Effector memory CD8-positive, alpha-beta T cell (primary cell): Measurements from ENCODE around the gene PAK2.
"Not testable (repeated sequence)": the region's sequence is repeated elsewhere in the genome, so short reads cannot be mapped to it uniquely, and the experiment has no call there.

ENCODE experiments used
- ATAC-seq: fragments of 150-1000 bp; cut with Tn5 transposase; replicated peaks from 2 replicates; pipeline ENCODE4 v1.10.0; 2021; ENCODE audit warnings: mild to moderate bottlenecking, moderate library complexity
- DNase-seq, 3 experiments: peaks; one replicate each; pipeline ENCODE4 v3.0.0; 2021
- H3K27ac Mint-ChIP-seq, 2 donors: one replicate each; pipeline ENCODE4 v1.8.0; 2022; ENCODE audit warnings: mild to moderate bottlenecking in 2 of 2, mixed read lengths in 2 of 2, moderate library complexity in 2 of 2
- H3K27me3 Mint-ChIP-seq, 2 donors: one replicate each; pipeline ENCODE4 v1.8.0; 2022; ENCODE audit warnings: mixed read lengths in 2 of 2
- H3K36me3 Mint-ChIP-seq: one replicate; pipeline ENCODE4 v1.8.0; 2022; ENCODE audit warnings: mild to moderate bottlenecking, moderate library complexity, mixed read lengths; ENCODE audit not compliant: insufficient read depth
- H3K4me1 Mint-ChIP-seq, 2 donors: one replicate each; pipeline ENCODE4 v1.8.0; 2022; ENCODE audit warnings: low read depth in 2 of 2, mixed read lengths in 2 of 2
- H3K4me3 Mint-ChIP-seq, 2 donors: one replicate each; pipeline ENCODE4 v1.8.0; 2022; ENCODE audit warnings: mild to moderate bottlenecking in 2 of 2, mixed read lengths in 2 of 2, moderate library complexity in 2 of 2
- H3K9me3 Mint-ChIP-seq, 2 donors: one replicate each; pipeline ENCODE4 v1.8.0; 2022; ENCODE audit warnings: mixed read lengths in 2 of 2

The PAK2 gene

DNA sequence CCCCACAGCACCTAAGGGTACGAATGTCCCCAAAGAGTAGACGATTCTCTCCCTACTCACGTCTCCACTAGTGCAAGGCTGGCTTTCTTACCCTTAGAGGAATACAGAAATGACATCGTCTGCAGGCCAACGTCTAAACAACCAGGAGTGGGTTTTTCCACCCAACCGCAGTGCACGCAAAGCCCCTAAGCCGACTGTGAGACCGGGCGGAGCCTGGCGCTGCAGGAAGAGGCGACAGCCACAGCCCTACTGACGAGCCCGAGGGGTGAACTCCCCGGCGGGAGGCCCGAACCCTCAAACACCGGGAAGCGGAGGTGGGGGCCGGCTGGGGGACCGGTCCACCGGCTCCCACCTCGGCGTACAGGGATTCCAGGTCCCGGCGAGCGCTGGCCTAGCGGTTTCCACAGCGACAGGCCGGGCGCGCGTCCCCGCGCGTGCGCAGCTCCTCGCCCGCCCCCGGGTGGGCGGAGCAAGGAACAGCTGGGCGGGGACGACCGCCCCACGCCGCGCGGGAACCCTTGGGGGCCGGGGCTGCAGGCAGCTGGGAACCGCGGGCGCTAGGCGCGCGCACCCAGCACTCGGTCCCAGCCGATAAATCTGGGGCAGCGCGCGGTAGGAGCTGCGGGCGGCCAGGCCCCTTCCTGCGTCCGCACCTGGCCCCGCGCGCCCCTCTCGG, 27.7 kb upstream of the PAK2 start, which contains the start of the genes CEP19 and PIGX:
Gene CEP19, minus strand, starts transcription at position 413 of the 676 bp plus-strand sequence. CDS start 3,593 bp downstream, outside the sequence.
Gene PIGX, plus strand, starts transcription at position 540 of the 676 bp plus-strand sequence.
- peak; percentile 91 for DNase-seq
- H3K27ac Mint-ChIP-seq, result peak within 1 kb of the TSS; percentile 97 to 99
- peak; percentile 84 for ATAC-seq
- H3K9me3 Mint-ChIP-seq, result no peaks in the 10 kb centered on the region
- H3K4me1 Mint-ChIP-seq, result peaks cover 14% of the 10 kb centered on the region in 2 donors
- peaks cover 27% of the 10 kb centered on the region for H3K36me3 Mint-ChIP-seq
- peak within 1 kb of the TSS; percentile 85 to 91 for H3K4me3 Mint-ChIP-seq
- no peaks in the 10 kb centered on the region for H3K27me3 Mint-ChIP-seq

DNA sequence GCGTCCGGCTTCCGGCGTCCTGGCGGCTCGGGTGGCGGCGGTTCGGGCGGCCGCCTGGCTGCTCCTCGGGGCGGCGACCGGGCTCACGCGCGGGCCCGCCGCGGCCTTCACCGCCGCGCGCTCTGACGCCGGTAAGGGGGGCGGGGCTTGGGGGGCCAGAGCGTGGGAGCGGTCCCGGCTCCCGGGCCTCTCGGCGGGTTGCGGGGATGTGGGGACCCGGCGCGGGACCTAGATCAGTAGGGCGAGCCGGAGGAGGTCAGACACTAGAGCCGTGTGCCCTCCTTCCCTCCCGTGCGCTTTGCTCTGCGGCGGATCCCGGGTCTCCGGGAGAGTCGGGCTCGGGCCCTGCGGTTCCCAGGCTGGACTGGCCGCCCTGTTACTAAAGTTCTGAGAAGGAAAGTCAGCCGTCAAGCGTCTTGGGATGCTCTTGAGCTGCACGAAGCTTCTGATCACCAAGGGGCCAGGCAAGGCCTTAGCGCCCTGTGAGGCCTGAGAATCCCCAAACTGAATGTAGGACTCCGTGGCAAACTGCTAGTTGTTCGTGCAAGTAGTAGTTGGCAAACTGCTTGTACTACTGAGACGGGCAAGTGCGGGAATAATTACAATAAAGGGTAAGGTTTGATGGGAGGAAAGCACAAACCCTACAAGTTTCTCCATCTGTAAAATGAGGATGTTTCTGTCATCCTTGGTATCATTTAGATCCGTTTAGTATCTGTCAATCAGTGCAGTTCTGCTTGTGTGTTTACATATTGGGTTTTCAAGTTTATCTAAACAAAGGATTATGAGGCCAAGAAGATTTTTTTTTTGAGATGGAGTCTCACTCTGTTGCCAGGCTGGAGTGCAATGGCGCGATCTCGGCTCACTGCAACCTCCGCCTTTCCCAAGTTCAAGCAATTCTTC, 26.9 kb upstream of the PAK2 start:
- peak; percentile 46 for ATAC-seq
- peaks cover 14% of the 10 kb centered on the region in 2 donors for H3K4me1 Mint-ChIP-seq
- peak overlapping the region; percentile 93 to 95 for H3K27ac Mint-ChIP-seq
- no peaks in the 10 kb centered on the region for H3K27me3 Mint-ChIP-seq
- H3K9me3 Mint-ChIP-seq, result no peaks in the 10 kb centered on the region
- peaks cover 27% of the 10 kb centered on the region for H3K36me3 Mint-ChIP-seq
- H3K4me3 Mint-ChIP-seq, result peak overlapping the region; percentile 81 to 82
- peak in 1 of 3 experiments; percentile 66 for DNase-seq

GRCh38 chr3:196717162-196717561, 22.5 kb upstream of the PAK2 start:
- DNase-seq, H3K9me3 Mint-ChIP-seq, ATAC-seq, H3K27me3 Mint-ChIP-seq, H3K27ac Mint-ChIP-seq, H3K4me1 Mint-ChIP-seq, H3K4me3 Mint-ChIP-seq: not testable (repeated sequence)
- H3K36me3 Mint-ChIP-seq, result peaks cover 15% of the 10 kb centered on the region

- Mint-ChIP-seq H3K36me3 (peaks cover 10% of the 10 kb centered on the region), H3K4me3 (no peak overlapping the region), H3K9me3 (no peaks in the 10 kb centered on the region), H3K4me1 (peaks cover 0 to 3% of the 10 kb centered on the region in 2 donors), H3K27me3 (no peaks in the 10 kb centered on the region), H3K27ac (peak overlapping the region in 1 of 2 donors; percentile 69)
- no peak for DNase-seq
- ATAC-seq, result no peak
Observed at GRCh38 chr3:196721097-196721496, 18.6 kb upstream of the PAK2 start.

- H3K27me3 Mint-ChIP-seq, result no peaks in the 10 kb centered on the region
- ATAC-seq (peak; percentile 63), DNase-seq (no peak)
- H3K9me3 Mint-ChIP-seq, result no peaks in the 10 kb centered on the region
- peak overlapping the region; percentile 46 to 53 for H3K27ac Mint-ChIP-seq
- peaks cover 4 to 12% of the 10 kb centered on the region in 2 donors for H3K4me1 Mint-ChIP-seq
- H3K4me3 Mint-ChIP-seq, result no peak overlapping the region
- H3K36me3 Mint-ChIP-seq, result peaks cover 14% of the 10 kb centered on the region
Observed at GRCh38 chr3:196726788-196727675, 12.6 kb upstream of the PAK2 start.

DNA sequence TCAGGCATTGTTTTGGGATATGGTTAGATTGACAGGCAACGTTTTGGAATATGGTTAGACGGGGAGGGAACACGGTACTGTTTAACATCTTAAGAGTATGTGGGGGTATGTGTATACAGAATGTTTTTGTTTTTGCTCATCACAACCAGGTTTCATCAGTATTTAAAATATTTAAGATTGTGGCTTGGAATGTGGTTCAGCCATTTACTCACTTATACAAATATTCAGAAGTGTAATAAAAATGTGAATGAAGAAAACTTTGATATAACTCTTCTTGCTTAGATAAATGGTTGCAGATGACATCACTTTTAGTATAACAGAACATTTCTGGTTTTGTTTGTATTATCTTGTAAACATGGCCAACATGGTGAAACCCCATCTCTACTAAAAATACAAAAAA, 3.9 kb upstream of the PAK2 start:
- ATAC-seq (no peak), DNase-seq (no peak)
- no peaks in the 10 kb centered on the region for H3K9me3 Mint-ChIP-seq
- H3K27ac Mint-ChIP-seq, result no peak overlapping the region
- no peaks in the 10 kb centered on the region for H3K27me3 Mint-ChIP-seq
- H3K4me1 Mint-ChIP-seq, result peaks cover 7% of the 10 kb centered on the region in 2 donors
- peaks cover 14% of the 10 kb centered on the region for H3K36me3 Mint-ChIP-seq
- H3K4me3 Mint-ChIP-seq, result no peak overlapping the region

GRCh38 chr3:196736670-196737374, 2.8 kb upstream of the PAK2 start:
- H3K9me3 Mint-ChIP-seq, result no peaks in the 10 kb centered on the region
- ATAC-seq (no peak), DNase-seq (no peak)
- no peak overlapping the region for H3K4me3 Mint-ChIP-seq
- H3K27ac Mint-ChIP-seq, result no peak overlapping the region
- H3K4me1 Mint-ChIP-seq, result peaks cover 16 to 18% of the 10 kb centered on the region in 2 donors
- no peaks in the 10 kb centered on the region for H3K27me3 Mint-ChIP-seq
- peaks cover 21% of the 10 kb centered on the region for H3K36me3 Mint-ChIP-seq

- no peaks in the 10 kb centered on the region for H3K9me3 Mint-ChIP-seq
- ATAC-seq, result no peak
- H3K4me1 Mint-ChIP-seq, result peaks cover 18% of the 10 kb centered on the region in 2 donors
- H3K36me3 Mint-ChIP-seq, result peaks cover 24% of the 10 kb centered on the region
- H3K4me3 Mint-ChIP-seq, result no peak overlapping the region
- H3K27me3 Mint-ChIP-seq, result no peaks in the 10 kb centered on the region
- no peak for DNase-seq
- H3K27ac Mint-ChIP-seq, result no peak overlapping the region
Observed at GRCh38 chr3:196737655-196738054, 2.0 kb upstream of the PAK2 start.

- peaks cover 24% of the 10 kb centered on the region in 2 donors for H3K4me1 Mint-ChIP-seq
- H3K9me3 Mint-ChIP-seq, result no peaks in the 10 kb centered on the region
- peak; percentile 10 to 37 (median 12) for DNase-seq
- peak overlapping the region; percentile 91 to 97 for H3K4me3 Mint-ChIP-seq
- peaks cover 27% of the 10 kb centered on the region for H3K36me3 Mint-ChIP-seq
- H3K27me3 Mint-ChIP-seq, result no peaks in the 10 kb centered on the region
- H3K27ac Mint-ChIP-seq, result peak overlapping the region; percentile 95 to 98
- ATAC-seq, result peak; percentile 27
Observed at GRCh38 chr3:196740481-196741248, 1.0 kb downstream of the PAK2 start.

- peaks cover 27% of the 10 kb centered on the region for H3K36me3 Mint-ChIP-seq
- no peaks in the 10 kb centered on the region for H3K9me3 Mint-ChIP-seq
- H3K27ac Mint-ChIP-seq, result peak overlapping the region; percentile 95 to 98
- ATAC-seq (no peak), DNase-seq (no peak)
- peaks cover 24% of the 10 kb centered on the region in 2 donors for H3K4me1 Mint-ChIP-seq
- peak overlapping the region; percentile 91 to 97 for H3K4me3 Mint-ChIP-seq
- H3K27me3 Mint-ChIP-seq, result no peaks in the 10 kb centered on the region
Observed at GRCh38 chr3:196741249-196741889, 1.7 kb downstream of the PAK2 start.

DNA sequence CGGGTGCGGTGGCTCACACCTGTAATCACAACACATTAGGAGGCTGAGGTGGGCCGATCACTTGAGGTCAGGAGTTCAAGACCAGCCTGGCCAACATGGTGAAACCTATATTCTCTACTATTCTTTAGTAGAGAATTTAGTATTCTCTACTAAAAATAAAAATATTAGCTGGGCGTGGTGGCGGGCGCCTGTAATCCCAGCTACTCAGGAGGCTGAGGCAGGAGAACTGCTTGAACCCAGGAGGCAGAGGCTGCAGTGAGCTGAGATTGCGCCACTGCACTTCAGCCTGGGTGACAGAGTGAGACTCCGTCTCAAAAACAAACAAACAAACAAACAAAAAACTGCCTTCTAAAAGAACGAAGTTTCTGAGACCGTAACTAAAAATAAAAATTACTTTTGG, 3.9 kb downstream of the PAK2 start:
- peak overlapping the region in 1 of 2 donors; percentile 58 for H3K4me3 Mint-ChIP-seq
- not testable (repeated sequence) for H3K27ac Mint-ChIP-seq, ATAC-seq, DNase-seq, H3K27me3 Mint-ChIP-seq, H3K9me3 Mint-ChIP-seq
- peaks cover 29% of the 10 kb centered on the region for H3K36me3 Mint-ChIP-seq
- peaks cover 31 to 34% of the 10 kb centered on the region in 2 donors for H3K4me1 Mint-ChIP-seq
